Fibroblast of villous mesenchyme (primary cell): ENCODE data around the gene IGF2BP3. TPM values are rescaled to one million over a fixed set of nuclear protein-coding genes. Genes with fewer than 3 reads are reported as not detected.

ENCODE experiments used
- DNase-seq: peaks from one replicate; pipeline ENCODE4 v3.0.0-alpha.2; 2010; ENCODE audit warnings: low read depth
- H3K4me3 ChIP-seq: 2 replicates; pipeline ENCODE4 v1.5.1; 2011; ENCODE audit warnings: low read depth, mild to moderate bottlenecking, low read length
- total RNA-seq: library from RNA; depleted of rRNA; stranded (reverse); fragments of >200 nt; gene quantifications from 2 replicates; pipeline ENCODE4 v1.2.3, GENCODE V29; 2012
- TF ChIP-seq, protein P1 (sequence below): IDR thresholded peaks from 2 replicates; pipeline ENCODE4 v1.5.1; 2012; ENCODE audit warnings: low read depth, mild to moderate bottlenecking, low read length; ENCODE audit not compliant: insufficient read depth

Gene IGF2BP3
- total RNA-seq, 1 donor, result 9.1 TPM

DNA sequence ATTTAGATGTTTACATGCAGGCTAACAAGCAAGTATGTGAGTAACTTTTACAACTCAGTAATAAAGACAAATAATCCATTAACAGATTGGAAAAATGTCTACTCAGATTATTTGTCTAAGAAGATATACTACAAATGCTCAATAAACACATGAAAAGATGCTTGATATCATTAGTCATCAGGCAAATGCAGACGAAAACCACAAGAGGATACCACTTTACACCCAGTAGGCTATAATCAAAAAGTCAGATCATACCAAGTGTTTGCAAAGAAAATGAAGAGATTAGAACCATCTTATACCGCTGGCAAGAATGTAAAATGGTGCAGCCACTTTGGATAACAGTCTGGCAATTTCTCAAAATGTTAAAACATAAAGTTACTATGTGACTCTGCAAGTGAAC lies 87.1 kb downstream of the IGF2BP3 start:
- TF ChIP-seq, protein P1, sequence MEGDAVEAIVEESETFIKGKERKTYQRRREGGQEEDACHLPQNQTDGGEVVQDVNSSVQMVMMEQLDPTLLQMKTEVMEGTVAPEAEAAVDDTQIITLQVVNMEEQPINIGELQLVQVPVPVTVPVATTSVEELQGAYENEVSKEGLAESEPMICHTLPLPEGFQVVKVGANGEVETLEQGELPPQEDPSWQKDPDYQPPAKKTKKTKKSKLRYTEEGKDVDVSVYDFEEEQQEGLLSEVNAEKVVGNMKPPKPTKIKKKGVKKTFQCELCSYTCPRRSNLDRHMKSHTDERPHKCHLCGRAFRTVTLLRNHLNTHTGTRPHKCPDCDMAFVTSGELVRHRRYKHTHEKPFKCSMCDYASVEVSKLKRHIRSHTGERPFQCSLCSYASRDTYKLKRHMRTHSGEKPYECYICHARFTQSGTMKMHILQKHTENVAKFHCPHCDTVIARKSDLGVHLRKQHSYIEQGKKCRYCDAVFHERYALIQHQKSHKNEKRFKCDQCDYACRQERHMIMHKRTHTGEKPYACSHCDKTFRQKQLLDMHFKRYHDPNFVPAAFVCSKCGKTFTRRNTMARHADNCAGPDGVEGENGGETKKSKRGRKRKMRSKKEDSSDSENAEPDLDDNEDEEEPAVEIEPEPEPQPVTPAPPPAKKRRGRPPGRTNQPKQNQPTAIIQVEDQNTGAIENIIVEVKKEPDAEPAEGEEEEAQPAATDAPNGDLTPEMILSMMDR, result no peak
- peak; percentile 50 for DNase-seq
- H3K4me3 ChIP-seq, result no peak overlapping the region

DNA sequence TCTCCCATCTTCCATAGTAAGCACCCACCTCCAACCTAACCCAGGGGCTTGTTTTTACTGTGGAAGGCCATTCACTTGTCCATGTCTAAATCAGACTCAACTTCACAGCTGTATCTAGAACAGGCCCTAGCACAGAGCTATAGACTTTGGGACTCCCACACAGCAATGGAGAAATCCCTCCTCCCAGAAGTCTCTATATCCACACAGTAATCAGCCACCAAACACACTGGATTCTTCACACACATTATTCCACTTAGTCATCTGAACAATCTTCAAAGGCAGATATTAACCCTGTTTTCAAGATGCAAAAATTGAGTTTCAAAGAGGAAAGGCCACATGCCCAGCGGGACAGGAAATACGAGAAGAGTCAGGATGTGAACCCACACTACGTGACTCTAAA lies 89.3 kb downstream of the IGF2BP3 start:
- TF ChIP-seq, protein P1, result no peak
- no peak overlapping the region for H3K4me3 ChIP-seq
- DNase-seq, result no peak

DNA sequence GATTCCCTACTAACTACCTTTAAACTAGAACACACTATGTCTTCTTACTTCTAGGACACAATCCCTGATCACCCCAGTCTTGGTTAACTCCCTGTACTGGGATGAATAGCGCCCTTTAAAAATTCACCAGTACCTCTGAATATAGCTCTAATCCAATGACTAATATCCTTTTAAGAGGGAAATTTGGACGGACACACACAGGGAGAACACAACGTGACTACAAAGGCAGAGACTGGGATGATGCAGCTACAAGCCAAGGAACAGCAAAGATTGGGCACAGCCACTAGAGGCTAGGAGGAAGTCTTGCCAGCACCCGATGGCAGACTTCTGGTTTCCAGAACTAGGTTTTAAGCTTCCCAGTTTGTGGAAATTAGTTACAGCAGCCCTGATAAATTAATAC lies 89.7 kb downstream of the IGF2BP3 start:
- no peak for DNase-seq

DNA sequence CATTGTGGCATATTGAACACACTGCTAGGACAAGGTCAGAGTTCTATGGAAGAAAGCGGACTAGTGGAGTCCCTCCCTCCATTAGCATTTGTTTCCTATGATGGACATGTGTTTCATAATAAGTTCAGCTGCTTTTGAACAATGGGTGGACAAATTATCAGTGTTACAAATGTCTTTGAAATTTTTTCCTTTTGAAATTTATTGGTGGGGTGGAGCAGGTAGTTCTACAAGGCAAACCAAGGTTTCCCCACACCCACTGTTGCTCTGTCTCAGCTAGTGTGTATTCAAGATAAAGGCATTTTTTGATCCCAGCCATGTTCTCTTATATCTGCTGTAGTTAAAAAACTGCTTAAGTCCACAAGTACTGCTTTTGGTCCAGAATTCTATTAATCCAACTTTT lies 91.3 kb downstream of the IGF2BP3 start:
- TF ChIP-seq, protein P1, result no peak
- no peak for DNase-seq
- no peak overlapping the region for H3K4me3 ChIP-seq

More for the DNA sequence above, 89.7 kb downstream of the IGF2BP3 start:
- TF ChIP-seq, protein P1, result no peak
- H3K4me3 ChIP-seq, result no peak overlapping the region

DNA sequence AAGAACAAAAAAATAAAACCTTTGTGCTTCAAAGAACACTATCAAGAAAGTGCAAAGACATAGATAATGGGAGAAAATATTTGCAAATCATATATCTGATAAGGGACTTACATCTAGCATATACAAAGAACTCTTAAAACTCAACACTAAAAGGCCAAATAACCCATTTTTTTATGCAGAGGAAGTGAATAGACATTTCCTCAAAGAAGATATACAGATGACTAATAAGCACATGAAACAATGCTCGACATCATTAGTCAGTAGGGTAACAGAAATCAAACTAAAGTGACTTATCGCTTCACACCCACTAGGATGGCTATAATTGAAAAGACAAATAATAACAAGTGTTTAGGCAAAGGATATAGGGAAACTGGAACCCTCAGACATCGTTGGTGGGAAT lies 93.2 kb downstream of the IGF2BP3 start:
- DNase-seq, result peak; percentile 45
- H3K4me3 ChIP-seq, result no peak overlapping the region
- TF ChIP-seq, protein P1, result no peak

DNA sequence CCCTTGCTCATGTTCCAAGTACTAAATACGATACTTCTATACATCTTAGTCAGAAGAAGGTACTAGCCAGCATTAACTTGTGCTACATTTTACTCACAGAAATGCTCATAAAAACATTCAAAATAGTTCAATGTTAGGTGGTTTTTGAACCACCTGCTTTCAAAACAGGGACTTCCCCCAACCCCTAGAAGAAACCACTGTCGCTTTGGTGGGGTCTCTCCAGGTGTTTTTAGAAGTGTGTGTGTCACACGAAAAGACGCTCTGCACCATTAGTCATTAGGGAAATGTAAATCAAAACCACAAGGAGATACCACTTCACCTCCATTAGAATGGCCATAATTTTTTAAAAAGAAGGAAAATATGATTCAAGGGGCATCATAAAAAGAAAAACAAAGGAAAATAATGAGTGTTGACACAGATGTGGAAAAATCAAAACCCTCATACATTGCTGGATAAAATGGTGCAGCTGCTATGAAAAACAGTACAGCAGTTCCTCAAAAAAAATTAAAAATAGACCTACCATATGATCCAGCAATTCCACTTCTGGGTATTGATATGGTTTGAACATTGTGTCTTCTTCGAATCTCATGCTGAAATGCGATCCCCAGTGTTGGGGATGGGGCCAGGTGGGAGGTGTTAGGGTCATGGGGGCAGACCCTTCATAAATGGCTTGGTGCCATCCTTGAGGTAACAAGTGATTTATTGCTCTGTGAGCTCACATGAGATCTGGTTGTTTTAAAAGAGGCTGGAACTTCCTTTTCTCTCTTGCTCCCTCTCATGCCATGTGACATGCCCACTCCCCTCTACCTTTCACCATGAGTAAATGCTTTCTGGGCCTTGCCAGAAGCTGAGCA lies 96.9 kb downstream of the IGF2BP3 start:
- DNase-seq, result no peak
- TF ChIP-seq, protein P1, result no peak
- H3K4me3 ChIP-seq, result no peak overlapping the region
